Measurements from ENCODE around the gene ROCK2. TPM values are rescaled to one million over a fixed set of nuclear protein-coding genes. Genes with fewer than 3 reads are reported as not detected.
"Not testable (repeated sequence)": the region's sequence is repeated elsewhere in the genome, so short reads cannot be mapped to it uniquely, and the experiment has no call there.

The ROCK2 gene
- polyA plus RNA-seq, 3 donors, result 5.6 to 22.8 (median 17.3) TPM

DNA sequence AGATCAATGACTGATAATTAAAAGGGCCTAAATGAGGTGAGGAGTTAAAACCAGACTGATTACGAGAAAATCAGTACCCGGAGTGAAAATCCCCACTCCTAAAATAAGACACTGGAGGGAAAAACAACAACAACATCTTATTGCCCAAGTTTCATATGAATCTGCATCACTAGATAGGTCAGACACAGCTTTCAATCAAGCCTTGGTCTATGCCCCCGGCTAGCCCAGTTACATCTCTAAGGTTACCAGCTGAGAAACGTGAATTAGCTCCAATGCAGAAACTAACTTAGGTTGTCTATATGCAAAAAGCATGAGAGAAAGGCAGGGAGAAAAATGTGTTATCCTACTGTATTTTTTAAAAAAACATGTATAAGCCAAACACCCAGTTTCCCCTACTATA, 53.7 kb downstream of the ROCK2 start:
- WGBS, 3 donors, result 93 to 97% (median 95%) methylated on average over 4 of the region's 4 CpGs

GRCh38 chr2:11290211-11290610, 54.2 kb downstream of the ROCK2 start:
- no peak overlapping the region for H3K27ac ChIP-seq (ENCODE audit: low read depth, low read length)
- WGBS, 3 donors, result 83 to 86% (median 86%) methylated on average over 3 of the region's 3 CpGs

More for the DNA sequence above, 53.7 kb downstream of the ROCK2 start:
- H3K27ac ChIP-seq (ENCODE audit: low read depth, low read length), result no peak overlapping the region

DNA sequence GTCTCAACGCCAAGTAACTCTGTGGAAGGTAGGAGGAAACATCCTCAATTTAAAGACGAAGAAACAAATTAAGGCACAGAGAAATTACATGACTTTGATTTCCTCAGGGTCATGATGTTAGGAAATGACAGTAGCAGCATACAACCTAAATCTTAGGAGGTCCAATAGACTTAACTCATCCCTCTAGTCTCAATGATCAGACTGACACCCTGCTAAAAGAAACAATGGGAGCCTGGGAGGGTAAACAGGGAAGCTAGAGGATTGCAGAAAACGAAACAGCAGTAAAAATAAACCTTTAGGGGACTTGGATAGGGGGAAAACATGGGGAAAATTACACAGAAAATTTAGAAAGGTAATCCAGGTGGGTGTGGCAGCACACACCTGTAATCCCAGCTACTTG, 56.0 kb downstream of the ROCK2 start:
- WGBS, 3 donors, result 56 to 84% (median 67%) methylated on average over 3 of the region's 3 CpGs
- H3K27ac ChIP-seq (ENCODE audit: low read depth, low read length), result no peak overlapping the region

DNA sequence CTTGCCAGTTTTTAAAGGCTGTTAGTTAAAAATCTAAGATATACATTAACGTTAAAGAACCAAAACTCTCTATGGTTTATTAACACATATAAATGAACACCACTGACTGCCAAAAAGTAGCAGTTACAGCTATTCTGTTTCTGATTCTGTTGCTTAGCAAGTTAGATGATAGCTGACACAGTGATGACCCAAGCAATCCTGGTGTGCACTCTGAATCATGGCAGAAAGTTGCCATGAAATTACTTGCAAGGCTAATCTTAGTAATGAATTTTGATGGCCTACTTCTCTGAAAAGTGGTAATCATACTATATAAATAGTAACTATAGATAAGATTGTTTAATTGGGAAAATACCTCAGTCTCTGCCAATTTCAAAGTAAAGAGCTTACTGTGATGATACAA, 57.7 kb downstream of the ROCK2 start:
- H3K27ac ChIP-seq (ENCODE audit: low read depth, low read length), result no peak overlapping the region
- 73 to 88% (median 84%) methylated on average over 1 of the region's 1 CpG for WGBS, 3 donors

DNA sequence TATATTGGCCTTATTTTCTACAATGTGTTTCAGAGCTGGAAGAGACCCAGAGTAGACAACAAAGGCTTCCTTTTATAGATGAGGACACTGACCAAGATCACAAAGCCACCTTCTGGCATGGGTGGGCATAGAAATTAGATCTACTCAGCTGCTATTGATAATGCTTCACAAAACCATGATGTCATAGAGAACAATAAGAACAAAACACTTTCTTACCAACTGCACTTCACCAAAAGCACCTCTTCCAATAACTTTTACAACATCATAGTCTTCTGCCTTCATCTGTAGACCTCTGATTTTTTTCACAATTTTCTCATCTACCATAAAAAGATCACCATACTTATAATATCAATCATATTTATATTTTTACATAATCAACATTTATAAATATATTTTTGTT, 58.1 kb downstream of the ROCK2 start:
- no peak overlapping the region for H3K27ac ChIP-seq (ENCODE audit: low read depth, low read length)

- no peak overlapping the region for H3K27ac ChIP-seq (ENCODE audit: low read depth, low read length)
- WGBS, 3 donors, result 96 to 99% (median 98%) methylated on average over 2 of the region's 2 CpGs
These were observed 58.9 kb downstream of the ROCK2 start for GRCh38 chr2:11285499-11285898.

GRCh38 chr2:11281186-11281585, 63.2 kb downstream of the ROCK2 start:
- 40 to 83% (median 52%) methylated on average over 3 of the region's 3 CpGs for WGBS, 3 donors
- H3K27ac ChIP-seq (ENCODE audit: low read depth, low read length), result no peak overlapping the region

- WGBS, 3 donors, result 95 to 98% (median 98%) methylated on average over 3 of the region's 3 CpGs
- H3K27ac ChIP-seq (ENCODE audit: low read depth, low read length), result no peak overlapping the region
These were observed 63.7 kb downstream of the ROCK2 start for GRCh38 chr2:11280713-11281112.

GRCh38 chr2:11279398-11279797, 65.0 kb downstream of the ROCK2 start:
- WGBS, 3 donors, result 62 to 74% (median 71%) methylated on average over 4 of the region's 4 CpGs
- no peak overlapping the region for H3K27ac ChIP-seq (ENCODE audit: low read depth, low read length)

DNA sequence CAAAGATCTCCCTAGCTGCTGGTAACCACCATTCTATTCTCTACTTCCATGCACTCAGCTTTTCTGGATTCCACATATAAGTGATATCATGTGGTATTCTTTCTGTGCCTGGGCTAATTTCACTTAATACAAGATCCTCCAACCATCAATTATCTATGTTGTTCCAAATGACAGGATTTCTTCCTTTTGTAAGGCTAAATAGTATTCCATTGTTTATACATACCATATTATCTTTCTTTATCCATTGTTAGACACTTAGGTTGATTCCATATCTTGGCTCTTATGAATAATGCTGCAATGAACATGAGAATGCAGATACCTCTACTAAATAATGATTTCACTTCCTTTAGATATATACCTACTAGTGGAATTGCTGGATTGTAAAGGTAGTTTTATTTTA, 66.2 kb downstream of the ROCK2 start:
- no peak overlapping the region for H3K27ac ChIP-seq (ENCODE audit: low read depth, low read length)

GRCh38 chr2:11275910-11276309, 68.5 kb downstream of the ROCK2 start:
- 75 to 93% (median 91%) methylated on average over 6 of the region's 6 CpGs for WGBS, 3 donors
- H3K27ac ChIP-seq (ENCODE audit: low read depth, low read length), result no peak overlapping the region

DNA sequence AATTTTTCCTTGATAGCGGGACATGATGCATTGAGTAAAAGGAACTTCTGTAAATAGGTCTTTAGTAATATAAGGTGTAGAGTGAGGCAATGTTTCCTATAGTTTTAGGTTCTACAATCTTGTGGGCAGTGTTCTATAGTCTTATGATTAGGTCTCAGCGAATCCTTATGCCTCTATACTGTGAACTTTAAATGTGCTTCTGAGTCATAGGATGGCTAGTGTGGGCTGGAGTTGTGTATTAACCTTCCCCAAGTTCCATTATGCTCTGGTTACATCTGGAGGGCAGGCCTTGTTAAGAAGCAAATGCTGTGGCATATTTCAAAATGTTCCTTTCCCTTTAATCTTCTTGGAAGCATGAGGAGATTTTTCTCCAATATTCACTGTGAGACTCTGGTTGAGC, 73.5 kb downstream of the ROCK2 start:
- 65 to 96% (median 70%) methylated on average over 2 of the region's 2 CpGs for WGBS, 3 donors
- H3K27ac ChIP-seq (ENCODE audit: low read depth, low read length), result no peak overlapping the region

- WGBS, 3 donors, result 96 to 100% (median 100%) methylated on average over 3 of the region's 3 CpGs
These were observed 76.5 kb downstream of the ROCK2 start for GRCh38 chr2:11267931-11268330.

DNA sequence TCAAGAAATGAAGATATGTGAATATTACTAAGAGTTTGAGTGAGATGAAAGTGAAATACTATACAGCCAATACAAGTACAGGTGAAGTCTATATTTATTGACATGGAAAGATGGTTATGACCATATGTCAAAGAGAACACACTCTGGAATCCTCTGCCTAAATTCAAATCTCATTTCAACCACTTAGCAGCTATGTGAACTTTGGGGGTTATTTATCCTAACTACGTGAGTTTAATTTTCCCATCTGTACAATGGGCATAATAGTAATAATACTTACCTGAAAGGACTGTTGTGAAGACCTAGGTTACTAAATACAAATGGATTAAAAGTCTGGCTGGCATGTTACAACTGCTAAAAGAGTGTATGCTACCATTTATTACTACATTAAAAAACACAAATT, 79.6 kb downstream of the ROCK2 start:
- WGBS, 3 donors, result 97 to 100% (median 100%) methylated on average over 1 of the region's 1 CpG
- no peak overlapping the region for H3K27ac ChIP-seq (ENCODE audit: low read depth, low read length)

More at GRCh38 chr2:11267931-11268330, 76.5 kb downstream of the ROCK2 start:
- no peak overlapping the region for H3K27ac ChIP-seq (ENCODE audit: low read depth, low read length)

DNA sequence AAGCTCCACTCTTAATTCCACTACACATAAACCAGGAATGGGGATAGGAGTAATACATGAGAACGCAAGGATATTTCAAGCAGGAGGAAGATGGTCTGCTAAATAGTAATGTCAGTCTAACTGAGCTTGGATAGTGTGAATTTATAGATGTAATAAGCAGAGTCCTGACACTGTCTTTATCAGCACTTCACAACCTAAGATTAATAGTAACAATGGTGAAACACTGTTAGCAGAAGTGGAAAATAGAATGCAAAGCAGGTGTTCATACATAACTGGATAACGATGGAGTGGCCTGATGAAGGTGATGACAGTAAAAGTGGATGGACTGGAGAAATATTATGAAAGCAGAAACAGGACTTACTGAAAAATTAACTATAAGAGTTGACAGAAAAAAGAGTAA, 80.4 kb downstream of the ROCK2 start:
- H3K27ac ChIP-seq (ENCODE audit: low read depth, low read length), result no peak overlapping the region
- 81 to 97% (median 84%) methylated on average over 2 of the region's 2 CpGs for WGBS, 3 donors

GRCh38 chr2:11263177-11263576, 81.3 kb downstream of the ROCK2 start:
- 57 to 95% (median 73%) methylated on average over 1 of the region's 1 CpG for WGBS, 3 donors
- H3K27ac ChIP-seq (ENCODE audit: low read depth, low read length), result no peak overlapping the region

GRCh38 chr2:11262438-11262837, 82.0 kb downstream of the ROCK2 start:
- 90 to 93% (median 93%) methylated on average over 2 of the region's 2 CpGs for WGBS, 3 donors
- H3K27ac ChIP-seq (ENCODE audit: low read depth, low read length), result not testable (repeated sequence)

- 89 to 94% (median 94%) methylated on average over 9 of the region's 9 CpGs for WGBS, 3 donors
- not testable (repeated sequence) for H3K27ac ChIP-seq (ENCODE audit: low read depth, low read length)
These were observed 82.9 kb downstream of the ROCK2 start for GRCh38 chr2:11261564-11261963.

DNA sequence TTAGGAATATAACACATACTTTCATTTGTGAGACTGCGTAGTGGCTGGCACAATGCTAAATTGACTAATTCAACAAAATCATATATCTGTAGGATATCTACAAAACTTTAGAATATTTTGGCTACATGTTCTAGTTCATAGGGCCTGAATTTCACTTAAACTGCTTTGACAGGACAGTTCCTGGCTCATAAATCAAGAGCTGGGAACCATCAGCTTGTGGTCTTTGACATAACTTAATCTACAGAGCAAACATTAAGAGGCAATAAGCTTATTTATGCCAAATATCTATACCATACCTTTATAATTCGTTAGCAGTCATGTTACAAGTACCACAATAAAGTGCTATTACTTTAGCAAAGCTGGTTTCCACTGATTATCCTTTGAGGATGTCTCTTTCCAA, 83.5 kb downstream of the ROCK2 start:
- WGBS, 3 donors, result 38 to 48% (median 47%) methylated on average over 2 of the region's 2 CpGs
- H3K27ac ChIP-seq (ENCODE audit: low read depth, low read length), result no peak overlapping the region

- H3K27ac ChIP-seq (ENCODE audit: low read depth, low read length), result no peak overlapping the region
- WGBS, 3 donors, result 90 to 94% (median 92%) methylated on average over 3 of the region's 3 CpGs
These were observed 86.5 kb downstream of the ROCK2 start for GRCh38 chr2:11257964-11258363.

GRCh38 chr2:11257078-11257477, 87.4 kb downstream of the ROCK2 start:
- 95 to 97% (median 97%) methylated on average over 16 of the region's 16 CpGs for WGBS, 3 donors
- H3K27ac ChIP-seq (ENCODE audit: low read depth, low read length), result no peak overlapping the region
